ENCODE results near the gene CTNNA3.

DNA sequence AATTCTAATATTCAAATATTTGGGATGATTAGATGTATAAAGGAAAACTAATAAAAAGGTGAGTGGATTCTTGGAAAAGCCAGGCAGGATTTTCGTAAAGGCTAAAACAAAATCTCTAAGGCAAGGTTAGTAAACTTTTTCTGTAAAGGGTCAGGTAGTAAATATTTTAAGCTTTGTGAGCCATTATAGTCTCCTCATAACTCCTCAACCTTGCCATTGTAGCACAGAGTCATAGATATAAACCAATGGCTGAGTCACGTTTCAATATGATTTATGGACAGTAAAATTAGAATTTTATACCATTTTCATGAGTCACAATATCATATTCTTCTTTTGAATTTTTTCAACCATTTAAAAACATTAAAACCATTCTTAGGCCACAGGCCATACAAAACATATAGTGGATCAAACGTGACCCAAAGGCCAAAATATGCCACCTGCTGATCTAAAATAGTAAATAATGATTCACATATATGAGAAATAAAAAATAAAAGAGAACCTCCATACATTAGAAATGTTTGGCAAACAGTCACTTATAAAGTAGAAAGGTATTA is 1422.0 kb downstream of the CTNNA3 start:
- TF ChIP-seq EZH2phosphoT487 (IDR thresholded peaks at IDR 0.05; ENCODE audit: borderline replicate concordance, low read length) (no peak), CTCF (IDR thresholded peaks at IDR 0.05; ENCODE audit: low read depth, low read length, poor library complexity, severe bottlenecking) (no peak)

All from DOHH2 (cell line).